ENCODE results near the gene PIGW.

The PIGW gene

GRCh38 chr17:36544044-36544306, 9.2 kb downstream of the PIGW start:
- H3K4me3 ChIP-seq, result peak overlapping the region; percentile 75 to 99 (median 93)
- H3K27ac ChIP-seq, result peak overlapping the region; percentile 95 to 100 (median 99)

- peak within 1 kb of the TSS; percentile 75 to 99 (median 93) for H3K4me3 ChIP-seq
- peak within 1 kb of the TSS; percentile 95 to 100 (median 99) for H3K27ac ChIP-seq
Measured at GRCh38 chr17:36544307-36545076, 9.7 kb downstream of the PIGW start, which contains the start of gene GGNBP2. Gene GGNBP2 (plus strand): TSS chr17:36544919. CDS start chr17:36545725, 806 bp downstream.

GRCh38 chr17:36545077-36545464, 10.3 kb downstream of the PIGW start:
- Histone ChIP-seq H3K4me3 (peak overlapping the region; percentile 75 to 99 (median 93)), H3K27ac (peak overlapping the region; percentile 95 to 100 (median 99))

- Histone ChIP-seq H3K4me3 (peak overlapping the region; percentile 75 to 99 (median 93)), H3K27ac (peak overlapping the region; percentile 56 to 100 (median 99))
Measured at GRCh38 chr17:36545465-36546417, 11.0 kb downstream of the PIGW start.

GRCh38 chr17:36546418-36547093, 11.8 kb downstream of the PIGW start:
- H3K27ac ChIP-seq, result peak overlapping the region in 20 of 21 experiments; percentile 96 to 100 (median 100)
- H3K4me3 ChIP-seq, result peak overlapping the region; percentile 75 to 99 (median 93)

- Histone ChIP-seq H3K4me3 (no peak overlapping the region), H3K27ac (peak overlapping the region in 1 of 21 experiments; percentile 98)
Measured at GRCh38 chr17:36547776-36548175, 13.0 kb downstream of the PIGW start.

GRCh38 chr17:36550491-36551417, 16.0 kb downstream of the PIGW start:
- no peak overlapping the region for H3K4me3 ChIP-seq
- H3K27ac ChIP-seq, result peak overlapping the region in 2 of 21 experiments; percentile 34 to 56

GRCh38 chr17:36553459-36553858, 18.7 kb downstream of the PIGW start:
- Histone ChIP-seq H3K4me3 (no peak overlapping the region), H3K27ac (no peak overlapping the region)

GRCh38 chr17:36566081-36566480, 31.3 kb downstream of the PIGW start:
- no peak overlapping the region for H3K4me3 ChIP-seq
- H3K27ac ChIP-seq, result no peak overlapping the region

- H3K27ac ChIP-seq, result no peak overlapping the region
- no peak overlapping the region for H3K4me3 ChIP-seq
Measured at GRCh38 chr17:36575028-36575427, 40.2 kb downstream of the PIGW start.

- no peak overlapping the region for H3K4me3 ChIP-seq
- no peak overlapping the region for H3K27ac ChIP-seq
Measured at GRCh38 chr17:36576793-36577192, 42.0 kb downstream of the PIGW start.

GRCh38 chr17:36578671-36579070, 43.9 kb downstream of the PIGW start:
- Histone ChIP-seq H3K27ac (no peak overlapping the region), H3K4me3 (no peak overlapping the region)

- H3K4me3 ChIP-seq, result no peak overlapping the region
- H3K27ac ChIP-seq, result no peak overlapping the region
Measured at GRCh38 chr17:36583787-36584186, 49.0 kb downstream of the PIGW start.

- Histone ChIP-seq H3K27ac (no peak overlapping the region), H3K4me3 (no peak overlapping the region)
Measured at GRCh38 chr17:36586138-36586537, 51.4 kb downstream of the PIGW start.
